ENCODE measurements around the gene SSB.

DNA sequence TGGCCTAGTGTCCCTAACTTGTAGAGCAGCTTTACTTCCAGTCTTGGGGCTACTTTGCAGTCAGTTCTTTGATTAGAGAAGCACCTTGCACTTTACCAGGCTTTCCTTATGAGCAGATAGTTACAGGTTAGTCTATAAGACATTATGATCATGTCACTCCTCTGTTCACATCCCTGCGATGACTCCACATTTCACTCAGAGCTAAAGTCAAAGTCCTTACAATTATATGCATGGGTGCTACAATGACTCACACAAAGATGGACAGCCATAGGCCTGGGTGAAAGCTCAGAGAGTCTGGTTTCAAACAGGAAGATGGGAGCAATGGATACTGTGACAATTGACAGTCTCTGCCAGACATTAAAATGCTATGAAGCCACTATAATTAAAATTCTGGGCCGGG lies 27.1 kb upstream of the SSB start:
- TF ChIP-seq JUN (IDR thresholded peaks at IDR 0.05; ENCODE audit: borderline replicate concordance, low read depth, low read length) (no peak), JUN (CRISPR knock-in tag; IDR thresholded peaks at IDR 0.05; ENCODE audit: borderline replicate concordance) (no peak), SRF (CRISPR knock-in tag; IDR thresholded peaks at IDR 0.05) (no peak), ILK (tag; IDR thresholded peaks at IDR 0.05; ENCODE audit: borderline replicate concordance, low read depth) (no peak)
